Gastroesophageal sphincter (tissue), 2 donors: ENCODE data around the gene HIVEP3.

Source experiments
- EP300 ChIP-seq: sonication (generic); formaldehyde crosslinking; IDR thresholded peaks from one replicate; pipeline ENCODE4 v1.6.1; 2017; ENCODE audit warnings: antibody characterized with exemption, mild to moderate bottlenecking
- POLR2AphosphoS5 ChIP-seq: sonication (generic); formaldehyde crosslinking; IDR thresholded peaks from one replicate; pipeline ENCODE4 v1.6.1; 2017; ENCODE audit warnings: antibody characterized with exemption

- TF ChIP-seq POLR2AphosphoS5, result no peak
- no peak for TF ChIP-seq EP300
Measured at GRCh38 chr1:41467673-41468072, 451.0 kb downstream of the HIVEP3 start.
